Femur (tissue), 1 donor: ENCODE results near the gene PTPRK.
"Not testable (repeated sequence)": the region's sequence is repeated elsewhere in the genome, so short reads cannot be mapped to it uniquely, and the experiment has no call there.

Experiments used
- DNase-seq: peaks from one replicate; pipeline ENCODE4 v3.0.0-alpha.2; 2017

The PTPRK gene

GRCh38 chr6:128487746-128488145 lies 32.7 kb downstream of the PTPRK start:
- no peak for DNase-seq

DNA sequence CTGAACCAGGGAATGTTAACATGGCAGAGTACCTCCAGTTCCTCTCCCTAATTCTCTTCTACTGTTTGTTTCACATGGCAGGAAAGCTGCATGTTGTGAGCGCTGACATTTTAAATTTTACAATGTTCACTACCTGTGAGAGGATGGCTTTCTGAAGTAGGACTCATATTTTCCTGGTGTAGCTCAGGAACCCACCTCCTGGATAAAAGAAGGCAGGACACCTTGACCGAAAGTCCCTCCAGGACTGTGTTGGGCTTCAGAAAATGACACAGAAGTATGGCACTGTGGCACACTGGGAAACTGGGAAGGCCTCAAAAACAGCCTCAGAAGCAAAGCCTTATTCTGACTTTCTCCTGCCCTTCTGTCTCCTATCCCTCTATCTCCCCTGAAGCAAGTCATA lies 33.3 kb downstream of the PTPRK start:
- no peak for DNase-seq

DNA sequence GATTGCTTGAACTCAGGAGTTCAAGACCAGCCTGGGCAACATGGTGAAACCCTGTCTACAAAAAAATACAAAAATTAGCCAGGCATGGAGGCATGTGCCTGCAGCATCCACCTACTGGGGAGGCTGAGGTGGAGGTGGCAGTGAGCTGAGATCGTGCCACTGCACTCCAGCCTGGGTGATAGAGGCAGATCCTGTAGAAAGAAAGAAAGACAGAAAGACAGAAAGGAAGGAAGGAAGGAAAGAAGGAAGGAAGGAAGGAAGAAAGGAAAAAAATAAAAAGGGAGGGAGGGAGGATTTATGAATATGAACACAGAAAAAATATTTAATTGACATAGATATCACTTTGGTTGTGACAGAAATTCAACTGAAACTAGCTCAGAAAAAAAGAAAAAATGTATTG lies 33.8 kb downstream of the PTPRK start:
- DNase-seq: not testable (repeated sequence)

DNA sequence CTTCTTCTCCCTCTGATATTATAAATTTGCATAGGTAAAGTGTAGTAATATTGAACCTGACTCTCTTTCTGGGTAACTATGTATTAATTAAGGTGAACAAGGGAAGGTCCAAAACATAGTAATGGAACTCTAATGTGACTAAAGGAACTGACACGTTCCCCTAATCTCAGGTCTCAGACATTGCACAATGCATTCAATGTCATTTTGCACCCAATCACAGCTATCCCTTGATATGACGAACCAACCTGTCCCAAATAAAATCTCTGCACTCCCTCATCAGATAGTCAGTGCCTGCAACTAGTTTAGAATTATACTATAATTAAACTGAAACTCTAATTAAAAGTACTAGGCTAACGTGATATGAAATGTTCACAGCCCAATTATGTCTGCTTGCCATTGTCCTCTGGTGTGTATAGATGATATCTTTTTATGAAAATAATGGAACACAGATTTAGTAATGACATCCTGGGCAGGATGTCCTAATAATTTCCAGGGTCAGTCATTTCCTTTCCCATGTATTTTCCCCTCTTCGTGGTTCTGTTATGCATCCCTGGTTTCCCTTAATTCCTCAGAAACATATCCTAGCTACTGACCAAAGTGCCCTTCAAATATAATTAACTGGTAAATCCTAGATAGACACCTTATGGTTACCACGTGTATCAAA lies 36.8 kb downstream of the PTPRK start:
- DNase-seq: no peak

- no peak for DNase-seq
These were observed 37.8 kb downstream of the PTPRK start for GRCh38 chr6:128482642-128483041.

DNA sequence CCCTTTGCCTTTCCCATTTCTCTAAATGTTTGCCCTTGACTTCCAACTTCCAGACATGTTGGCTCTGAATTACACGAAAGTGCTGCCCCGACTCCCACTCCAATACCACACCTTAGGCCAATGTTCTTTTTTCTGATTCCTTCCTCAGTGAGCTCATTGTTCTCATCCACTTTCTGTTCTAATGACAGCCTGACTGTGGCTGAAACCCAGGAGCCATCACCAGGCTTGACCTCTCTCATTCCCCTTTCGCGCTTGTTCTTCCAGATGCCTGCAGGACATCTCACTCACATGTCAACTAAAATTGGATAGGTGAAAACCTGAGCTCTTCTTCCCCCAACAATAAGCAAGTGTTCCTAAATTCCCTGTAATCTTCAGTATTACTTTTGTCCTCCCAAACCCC lies 40.4 kb downstream of the PTPRK start:
- no peak for DNase-seq

- no peak for DNase-seq
These were observed 41.2 kb downstream of the PTPRK start for GRCh38 chr6:128479048-128479666.

DNA sequence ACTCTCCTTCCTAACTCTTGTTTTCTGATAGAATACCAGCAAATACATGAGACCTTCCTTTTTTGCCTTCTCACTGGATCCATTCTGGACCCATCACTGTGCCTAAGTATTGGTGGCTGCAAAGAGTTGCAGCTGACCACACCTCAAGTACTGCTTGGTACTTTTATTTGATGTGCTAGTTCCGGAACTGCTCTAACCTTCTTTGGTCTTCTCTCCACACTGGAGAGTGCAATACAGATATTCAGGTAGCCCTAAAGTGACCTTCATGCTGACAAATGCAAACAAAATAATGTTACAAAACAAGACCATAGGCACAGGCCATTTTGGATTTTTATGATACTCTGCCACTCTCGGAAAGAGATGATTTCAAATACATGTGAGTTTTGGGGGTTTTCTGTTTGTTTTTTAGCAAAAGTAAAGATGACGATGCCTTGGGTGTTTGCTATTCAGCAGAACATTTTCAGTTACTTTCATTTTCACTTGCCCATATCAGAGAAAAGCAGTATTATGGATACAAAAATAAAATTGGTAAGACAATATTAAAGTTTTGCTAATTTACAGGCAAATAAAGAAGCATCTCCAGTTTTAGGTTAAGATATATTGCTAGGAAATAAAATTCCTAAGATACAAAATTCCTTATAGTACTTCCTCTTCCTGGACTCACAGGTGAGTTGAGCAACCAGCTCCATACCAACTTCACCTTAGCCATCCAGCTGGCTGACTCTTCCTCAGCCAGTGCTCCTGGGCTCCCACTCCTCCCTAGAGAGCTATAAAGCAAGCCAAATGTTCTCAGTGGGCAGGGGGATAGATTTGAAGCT lies 42.0 kb downstream of the PTPRK start:
- no peak for DNase-seq

DNA sequence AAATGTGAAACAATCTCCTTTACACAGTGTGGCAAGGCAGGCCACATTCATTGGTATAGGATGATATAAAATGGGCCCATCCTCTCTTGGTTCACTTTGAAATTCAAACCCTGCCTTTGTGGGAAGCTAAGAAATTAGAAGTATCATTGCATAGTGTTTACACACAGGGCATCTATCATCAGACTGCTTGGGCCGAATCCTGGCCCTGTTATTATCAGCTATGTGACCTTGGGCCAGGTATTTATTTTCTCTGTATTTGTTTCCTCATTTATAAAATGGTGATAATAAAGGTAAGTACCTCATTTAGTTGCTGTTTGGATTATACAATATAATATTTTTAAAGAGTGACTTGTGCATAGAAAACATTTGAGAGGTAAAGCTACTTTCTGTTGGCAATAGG lies 45.5 kb downstream of the PTPRK start:
- no peak for DNase-seq

- no peak for DNase-seq
These were observed 45.9 kb downstream of the PTPRK start for GRCh38 chr6:128474481-128474880.

- no peak for DNase-seq
These were observed 48.5 kb downstream of the PTPRK start for GRCh38 chr6:128471907-128472306.

- DNase-seq: no peak
These were observed 54.7 kb downstream of the PTPRK start for GRCh38 chr6:128465368-128466343.

- DNase-seq: no peak
These were observed 55.6 kb downstream of the PTPRK start for GRCh38 chr6:128464790-128465189.

DNA sequence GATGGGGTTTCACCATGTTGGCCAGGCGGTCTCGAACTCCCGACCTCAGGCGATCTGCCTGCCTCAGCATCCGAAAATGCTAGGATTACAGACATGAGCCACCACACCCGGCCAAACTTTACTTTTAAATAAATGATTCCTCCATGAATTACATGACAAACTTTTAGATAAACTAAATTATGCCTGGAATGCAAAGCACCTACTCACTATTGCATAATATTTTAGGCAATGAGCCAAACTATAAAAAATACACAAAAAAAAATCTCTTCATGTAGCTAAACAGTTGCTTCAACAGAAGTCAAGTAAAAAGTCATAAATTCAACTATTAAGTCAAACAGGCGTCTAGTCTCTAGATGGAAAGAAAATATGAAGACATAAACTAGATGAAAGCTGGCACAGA lies 56.5 kb downstream of the PTPRK start:
- no peak for DNase-seq

DNA sequence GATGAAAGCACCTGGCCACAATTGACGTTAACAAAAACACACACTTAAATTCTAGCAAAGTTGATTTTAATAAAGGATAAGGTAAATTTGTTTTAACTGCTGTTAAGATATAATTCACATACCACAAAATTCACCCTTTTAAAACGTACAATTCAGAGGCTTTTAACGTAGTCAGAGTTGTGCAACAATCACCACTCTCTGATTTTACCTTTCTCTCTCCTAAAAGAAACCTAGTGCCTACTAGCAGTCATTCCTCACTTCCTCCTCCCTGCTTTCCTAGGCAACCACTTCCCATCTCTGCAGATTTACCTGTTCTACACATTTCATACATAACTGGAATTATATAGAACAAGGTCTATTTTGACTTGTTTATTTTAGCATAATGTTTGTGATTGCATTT lies 58.9 kb downstream of the PTPRK start:
- DNase-seq: no peak

- no peak for DNase-seq
These were observed 63.7 kb downstream of the PTPRK start for GRCh38 chr6:128456510-128457230.

- DNase-seq: no peak
These were observed 64.4 kb downstream of the PTPRK start for GRCh38 chr6:128455959-128456358.

- no peak for DNase-seq
These were observed 67.7 kb downstream of the PTPRK start for GRCh38 chr6:128452713-128453112.

DNA sequence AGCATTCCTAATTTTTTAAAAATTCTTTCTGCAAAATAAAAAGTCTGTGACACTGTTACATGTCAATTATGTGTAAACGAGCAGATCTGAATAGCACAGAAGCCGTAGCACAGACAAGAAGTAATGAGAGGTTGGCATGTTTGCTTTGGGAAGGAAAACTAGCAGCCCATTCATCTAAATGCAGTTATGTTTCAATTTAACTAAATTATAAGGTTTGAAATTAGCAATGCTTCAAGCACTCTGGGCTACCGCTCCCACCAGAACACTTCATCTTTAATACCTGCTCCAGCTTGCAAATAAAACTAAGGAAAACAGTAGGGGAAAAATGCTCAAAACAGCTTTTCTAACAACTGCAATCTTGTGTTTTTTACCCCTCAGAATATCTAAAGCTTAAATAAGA lies 73.9 kb downstream of the PTPRK start:
- no peak for DNase-seq

DNA sequence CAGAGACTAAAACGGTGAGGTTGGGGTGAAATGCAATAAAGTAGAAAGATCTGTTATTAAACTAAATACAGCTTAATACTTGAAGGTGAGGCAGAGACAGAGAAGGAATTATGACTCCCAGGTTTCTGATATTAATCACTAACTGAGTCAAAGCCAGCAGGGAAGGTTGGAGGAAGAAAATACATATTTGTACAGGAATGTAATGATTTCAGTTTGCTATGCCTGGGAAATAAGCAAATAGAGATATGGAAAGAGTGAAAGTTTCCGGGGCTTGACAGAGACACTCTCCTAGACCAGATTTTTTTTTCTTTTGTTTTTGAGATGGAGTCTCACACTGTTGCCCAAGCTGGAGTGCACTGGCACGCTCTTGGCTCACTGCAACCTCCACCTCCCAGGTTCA lies 76.8 kb downstream of the PTPRK start:
- no peak for DNase-seq

- no peak for DNase-seq
These were observed 80.8 kb downstream of the PTPRK start for GRCh38 chr6:128439627-128440026.

DNA sequence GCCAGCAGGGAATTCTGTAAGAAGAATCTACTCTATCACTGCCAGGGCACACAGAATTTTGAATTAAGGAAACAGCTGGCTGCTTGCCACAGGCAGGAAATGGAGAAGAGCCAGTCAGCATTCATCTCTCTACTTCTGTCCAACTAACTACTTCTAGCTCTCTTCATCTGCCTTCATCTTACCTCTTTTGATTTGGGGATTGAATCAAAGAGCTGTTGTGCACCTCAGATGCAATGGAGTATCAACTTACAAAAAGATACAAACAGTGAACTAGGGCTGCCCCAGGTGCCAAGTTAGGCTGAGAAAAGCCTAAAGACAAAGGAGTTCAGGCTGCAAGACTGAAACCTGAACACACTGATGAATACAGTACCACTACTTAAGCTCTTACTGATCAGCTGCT lies 82.0 kb downstream of the PTPRK start:
- peak; percentile 26 for DNase-seq
